GM20431 (cell line): ENCODE results near the gene ZNF490.
"Not testable (repeated sequence)": the region's sequence is repeated elsewhere in the genome, so short reads cannot be mapped to it uniquely, and the experiment has no call there.

ENCODE experiments used
- in situ Hi-C: fragments of 300-500 bp; cut with MseI, MboI; formaldehyde crosslinking; loops from one replicate; pipeline ENCODE4 v1.15.0; 2020; ENCODE audit warnings: low sequenced_read_pairs; ENCODE audit not compliant: unreplicated experiment

Gene ZNF490

DNA sequence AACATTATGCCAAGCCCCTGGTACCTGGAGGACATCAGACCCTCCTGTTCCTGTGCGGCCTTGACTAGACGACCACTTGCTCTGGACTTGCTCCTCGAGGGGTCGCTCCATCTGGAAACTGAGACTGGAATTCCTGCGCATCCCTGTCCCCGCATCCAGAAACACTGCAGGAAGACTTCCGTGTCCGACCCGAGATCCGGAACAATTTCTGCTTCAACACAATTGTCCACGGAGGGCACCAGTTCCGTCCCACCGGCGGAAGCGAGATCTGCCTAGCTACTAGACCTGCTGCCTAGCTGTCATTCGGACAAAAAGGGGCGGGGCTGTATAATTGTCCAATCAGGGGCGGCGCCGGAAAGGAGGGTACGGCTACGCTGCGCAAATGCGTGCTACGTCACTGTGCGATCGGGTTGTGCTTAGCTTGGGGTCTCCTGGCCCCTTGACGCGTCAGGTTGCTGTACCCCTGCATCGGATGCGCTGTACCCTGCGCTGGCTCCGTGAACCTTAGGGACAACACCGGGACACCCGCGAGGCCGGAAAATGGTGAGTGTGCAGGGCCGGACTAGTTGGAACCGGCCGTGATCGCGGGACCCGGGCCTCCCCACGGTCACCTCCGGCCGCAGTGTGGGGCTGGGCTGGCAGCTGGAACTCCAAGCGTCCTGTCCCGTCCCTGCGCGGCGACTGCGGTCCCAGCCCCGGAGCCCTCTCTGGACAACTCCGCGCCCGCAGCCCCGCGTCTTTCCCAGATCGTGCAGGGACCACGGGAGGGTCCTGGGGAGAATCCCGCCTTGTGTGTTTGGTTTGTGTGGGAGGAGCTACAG lies at the start of gene ZNF490, which contains the start of gene ZNF791:
TSS of gene ZNF490 (minus strand) at position 274 of the 821 bp plus-strand sequence. CDS start at position 141, 133 bp downstream.
TSS of gene ZNF791 (plus strand) at position 381 of the 821 bp plus-strand sequence. CDS start at position 541, 160 bp downstream.
- in situ Hi-C loops, result no loop called here

DNA sequence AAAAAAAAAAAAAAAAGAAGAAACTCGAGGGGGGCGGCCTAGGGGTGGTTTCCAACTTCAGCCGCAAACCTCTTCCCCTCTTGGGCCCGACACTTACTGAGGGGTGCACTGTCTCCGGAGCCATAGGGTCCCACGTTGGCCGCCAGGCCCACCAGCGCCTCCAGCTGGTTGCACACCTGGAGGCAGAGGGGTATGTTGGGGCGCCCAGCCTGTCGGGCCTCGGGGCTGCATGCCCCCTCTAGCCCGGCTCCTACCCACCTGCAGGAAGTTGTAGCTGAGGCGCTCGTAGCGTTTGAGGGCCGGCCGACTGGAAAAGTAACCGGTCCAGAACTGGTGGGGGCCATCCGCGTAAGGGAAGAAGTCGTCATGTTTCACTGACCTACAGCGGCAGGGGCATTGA lies 47.4 kb upstream of the ZNF490 start:
- in situ Hi-C loops, result no loop called here

DNA sequence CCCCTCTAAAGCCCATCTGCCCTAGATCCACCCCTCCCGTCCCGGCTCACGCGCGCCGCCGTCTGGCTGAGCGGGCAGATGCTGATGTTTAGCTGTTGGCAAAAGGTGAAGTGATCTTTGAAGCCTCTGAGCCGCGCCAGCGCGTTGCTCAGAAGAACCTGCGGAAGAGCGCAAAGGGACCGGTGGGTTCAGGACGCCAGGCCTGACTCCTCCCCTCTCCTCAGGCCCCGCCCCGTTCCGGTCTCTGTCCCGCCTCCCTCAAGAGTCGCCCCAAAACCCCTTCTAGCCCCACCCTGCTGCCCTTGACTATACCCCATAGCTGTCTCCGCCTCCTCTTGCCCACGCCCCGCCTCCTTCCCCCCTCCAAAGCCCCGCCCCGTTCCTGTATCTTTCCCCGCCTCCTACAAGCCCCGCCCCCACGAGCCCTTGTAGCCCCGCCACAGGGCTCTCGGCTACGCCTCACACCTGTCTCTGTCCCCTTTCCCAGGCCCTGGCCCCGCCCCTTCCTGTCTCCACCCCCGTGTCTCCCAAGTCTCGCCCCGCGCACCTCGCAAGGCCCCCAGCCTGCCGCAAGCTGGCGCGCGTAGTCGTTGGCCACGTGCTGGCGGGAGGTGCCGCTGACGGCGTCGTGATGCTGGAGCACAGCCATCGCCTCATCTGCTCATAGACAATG lies 46.4 kb upstream of the ZNF490 start:
- in situ Hi-C loops, result no loop called here

DNA sequence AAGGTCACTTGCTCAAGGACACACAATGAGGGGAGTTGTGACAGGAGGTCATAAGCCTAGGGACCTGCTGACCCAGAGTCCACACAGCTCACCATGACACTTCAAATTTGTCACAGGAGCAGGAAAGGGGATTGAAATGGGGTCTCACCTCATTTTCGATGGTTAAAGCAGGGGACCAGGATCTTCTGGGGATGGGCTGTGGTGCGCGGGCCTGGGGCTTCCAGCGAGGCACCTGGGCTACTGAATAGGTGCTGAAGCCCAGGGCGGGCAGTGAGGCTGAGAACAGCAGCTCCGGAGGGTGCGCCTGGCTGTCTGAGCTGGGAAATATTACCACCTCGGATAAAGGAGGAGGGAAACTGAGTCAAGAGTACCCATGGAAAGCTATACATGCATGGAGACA lies 44.9 kb upstream of the ZNF490 start:
- in situ Hi-C loops, result no loop called here

DNA sequence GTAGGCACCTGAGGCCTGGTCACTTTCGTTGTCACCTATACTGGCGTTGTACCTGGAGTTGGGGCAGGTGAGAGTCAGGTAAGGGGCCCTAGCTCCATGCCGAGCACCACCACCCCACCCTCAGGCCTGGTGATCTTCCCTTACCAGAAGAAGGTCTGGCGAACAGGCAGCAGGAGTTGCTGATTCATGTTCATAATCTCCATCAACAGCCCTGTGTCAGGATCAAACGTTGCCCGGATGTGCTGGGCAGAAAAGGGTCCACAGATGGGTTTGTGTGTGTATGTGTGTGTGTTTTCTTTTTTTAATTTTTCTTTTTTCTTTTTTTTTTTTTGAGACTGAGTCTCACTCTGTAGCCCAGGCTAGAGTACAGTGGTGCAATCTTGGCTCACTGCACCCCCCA lies 41.6 kb upstream of the ZNF490 start:
- in situ Hi-C loops, result no loop called here

DNA sequence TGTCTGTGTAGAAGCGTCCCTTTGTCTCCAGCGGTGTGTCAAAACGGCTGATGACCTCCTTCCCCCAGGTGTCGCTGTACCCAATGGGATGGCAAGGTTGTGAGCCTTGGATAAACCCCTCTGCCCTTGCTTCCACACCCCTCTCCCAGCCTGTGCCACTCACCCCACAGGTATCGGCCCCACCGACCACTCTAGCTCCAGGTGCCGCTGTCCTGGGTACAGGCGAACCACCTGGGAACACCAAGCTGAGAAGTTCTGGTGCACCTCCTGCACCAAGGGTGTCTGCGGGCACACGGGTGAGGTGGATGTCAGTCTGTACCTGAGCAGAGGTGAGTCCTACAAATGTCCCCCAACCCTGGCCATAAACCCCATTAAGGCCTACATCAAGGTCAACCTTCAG lies 39.3 kb upstream of the ZNF490 start:
- in situ Hi-C loops, result no loop called here

DNA sequence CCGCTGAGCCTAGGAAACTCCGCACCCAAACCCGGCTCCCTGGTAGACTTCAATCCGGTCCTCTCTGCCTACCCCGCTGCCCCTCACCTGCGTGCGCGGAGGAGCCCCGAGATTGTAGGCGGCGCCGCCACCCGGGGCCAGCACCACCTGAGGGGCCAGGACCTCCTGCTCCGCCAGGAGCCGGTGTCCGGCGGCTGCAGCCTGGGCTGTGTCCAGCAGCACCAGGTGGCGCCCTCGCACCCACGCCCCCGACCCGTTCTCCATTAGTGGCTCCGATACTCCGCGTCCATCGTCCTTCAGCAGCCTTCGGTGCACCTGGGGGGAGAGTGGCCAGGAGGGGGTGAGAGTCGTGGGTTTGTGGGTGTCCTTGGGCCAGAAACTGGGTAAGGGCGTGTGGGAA lies 37.5 kb upstream of the ZNF490 start:
- in situ Hi-C loops, result no loop called here

DNA sequence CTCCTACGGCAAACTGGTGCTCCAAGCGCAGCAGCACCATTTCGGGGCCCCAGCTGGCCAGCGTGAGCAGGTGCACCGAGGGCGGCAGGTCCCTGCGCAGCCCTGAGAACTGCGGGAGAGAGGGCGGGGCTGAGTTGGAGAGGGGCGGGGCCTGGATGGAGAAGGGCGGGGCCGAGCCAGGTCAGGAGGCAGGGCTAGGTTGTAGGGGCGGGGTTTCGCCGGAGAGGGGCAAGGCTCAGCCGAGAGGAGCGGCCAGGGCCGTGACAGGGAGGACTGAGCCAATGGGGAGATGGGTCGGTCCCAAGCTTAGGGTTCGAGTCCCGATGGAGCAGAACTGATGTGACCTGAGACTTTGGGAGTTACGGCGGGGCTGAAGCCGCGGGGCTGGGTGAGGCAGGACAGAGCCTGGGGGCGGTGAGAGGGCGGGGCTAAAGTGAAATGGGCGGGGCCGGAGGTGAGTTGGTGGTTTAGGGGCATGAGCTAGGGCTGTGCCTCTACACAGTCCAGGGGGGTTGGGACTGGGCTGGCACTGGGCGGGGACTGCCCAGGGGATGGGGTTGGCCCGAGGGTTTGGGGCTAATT lies 37.0 kb upstream of the ZNF490 start:
- in situ Hi-C loops, result no loop called here

DNA sequence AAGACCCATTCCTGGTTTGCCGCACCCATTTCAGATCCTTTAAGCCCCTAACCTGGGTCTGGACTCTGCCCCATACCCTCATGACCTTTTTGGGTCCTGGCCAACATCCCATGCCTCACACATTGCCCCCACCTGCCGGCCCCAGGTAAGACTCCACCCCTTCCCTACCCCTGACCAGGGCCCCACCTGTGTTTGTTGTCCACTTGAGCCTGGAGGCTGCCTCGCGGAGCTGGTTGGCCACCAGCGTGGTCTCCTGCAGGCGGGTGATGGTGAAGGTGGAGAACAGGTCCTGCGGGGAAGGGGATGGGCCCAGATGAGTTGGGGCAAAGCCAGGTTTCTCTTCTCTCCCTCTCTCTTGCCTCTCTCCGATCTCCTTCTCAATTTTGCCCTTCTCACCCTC lies 36.4 kb upstream of the ZNF490 start:
- in situ Hi-C loops, result no loop called here

DNA sequence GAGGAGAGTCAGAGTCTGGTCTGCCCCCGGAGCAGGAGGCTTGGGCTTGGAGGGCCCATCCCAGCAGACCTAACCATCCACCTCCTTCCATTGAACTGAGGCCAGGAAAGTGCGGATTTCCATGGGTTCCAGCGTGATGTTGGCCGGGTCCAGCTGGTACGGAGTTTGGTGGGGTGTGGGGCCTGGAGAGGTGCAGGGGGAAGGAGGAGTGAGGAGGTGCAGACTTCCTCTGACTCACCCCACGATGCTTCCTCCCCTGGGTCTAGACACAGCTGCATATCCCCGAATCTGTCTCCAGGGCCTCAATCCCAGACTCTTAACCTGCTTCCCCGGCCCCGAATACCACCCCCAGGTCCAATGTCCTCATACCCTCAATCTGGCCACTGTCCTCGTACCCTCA lies 35.9 kb upstream of the ZNF490 start:
- in situ Hi-C loops, result no loop called here

DNA sequence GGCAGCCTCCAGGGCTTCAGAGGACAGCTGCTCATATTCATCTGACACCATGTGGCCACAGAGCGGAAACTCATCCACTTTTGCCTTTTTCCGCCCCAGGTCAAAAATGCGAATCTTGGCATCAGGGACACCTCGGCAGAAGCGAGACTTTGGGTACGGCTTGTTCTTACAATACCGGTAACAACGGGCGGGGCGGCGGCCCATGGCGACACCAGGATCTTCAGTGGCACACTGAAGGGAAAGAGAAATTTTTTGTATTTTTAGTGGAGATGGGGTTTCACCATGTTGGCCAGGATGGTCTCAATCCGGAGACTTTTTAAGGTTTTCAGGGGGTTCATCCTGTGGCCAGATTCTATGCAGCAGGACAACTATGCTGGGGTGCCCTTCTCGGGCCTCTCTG lies 33.1 kb upstream of the ZNF490 start:
- in situ Hi-C loops, result not testable (repeated sequence)

DNA sequence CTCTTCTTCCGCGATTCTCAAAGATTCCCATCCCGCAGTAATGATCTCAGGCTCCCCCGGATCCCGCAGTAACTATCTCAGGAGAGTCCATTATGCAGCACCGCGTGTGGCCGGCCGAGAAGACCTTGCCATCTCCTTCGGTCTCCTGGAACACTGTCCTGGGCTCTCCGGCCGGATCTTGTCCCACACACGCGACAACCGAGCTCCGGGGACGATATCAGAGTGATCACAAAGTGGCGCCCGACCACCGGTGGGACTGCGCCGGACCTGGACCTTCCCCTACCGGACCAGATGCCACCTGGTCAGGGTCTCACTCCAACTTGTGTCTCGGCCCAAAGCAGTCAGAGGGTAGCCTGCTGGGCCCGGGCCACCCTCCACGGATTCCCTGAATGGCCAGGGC lies 31.9 kb upstream of the ZNF490 start:
- in situ Hi-C loops, result no loop called here

DNA sequence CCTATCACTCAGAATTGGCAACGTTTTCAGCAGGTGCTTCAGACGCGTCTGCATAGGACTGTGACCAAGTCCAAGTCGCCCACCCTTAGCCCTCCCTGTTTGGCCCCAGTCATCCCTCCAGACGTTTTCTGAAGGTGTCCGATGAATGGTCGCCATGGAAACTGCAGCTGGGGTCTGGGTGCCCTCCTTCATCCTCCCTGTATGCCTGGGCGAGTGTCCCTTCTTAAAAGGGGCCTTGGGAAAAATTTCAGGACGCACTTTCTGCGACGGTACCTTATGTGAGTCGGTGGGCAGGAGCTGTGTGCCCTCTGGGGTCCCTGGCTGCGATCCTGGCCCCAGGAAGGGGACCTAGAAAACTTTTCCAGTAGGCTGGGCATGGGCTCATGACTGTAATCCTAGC lies 30.8 kb upstream of the ZNF490 start:
- in situ Hi-C loops, result no loop called here

DNA sequence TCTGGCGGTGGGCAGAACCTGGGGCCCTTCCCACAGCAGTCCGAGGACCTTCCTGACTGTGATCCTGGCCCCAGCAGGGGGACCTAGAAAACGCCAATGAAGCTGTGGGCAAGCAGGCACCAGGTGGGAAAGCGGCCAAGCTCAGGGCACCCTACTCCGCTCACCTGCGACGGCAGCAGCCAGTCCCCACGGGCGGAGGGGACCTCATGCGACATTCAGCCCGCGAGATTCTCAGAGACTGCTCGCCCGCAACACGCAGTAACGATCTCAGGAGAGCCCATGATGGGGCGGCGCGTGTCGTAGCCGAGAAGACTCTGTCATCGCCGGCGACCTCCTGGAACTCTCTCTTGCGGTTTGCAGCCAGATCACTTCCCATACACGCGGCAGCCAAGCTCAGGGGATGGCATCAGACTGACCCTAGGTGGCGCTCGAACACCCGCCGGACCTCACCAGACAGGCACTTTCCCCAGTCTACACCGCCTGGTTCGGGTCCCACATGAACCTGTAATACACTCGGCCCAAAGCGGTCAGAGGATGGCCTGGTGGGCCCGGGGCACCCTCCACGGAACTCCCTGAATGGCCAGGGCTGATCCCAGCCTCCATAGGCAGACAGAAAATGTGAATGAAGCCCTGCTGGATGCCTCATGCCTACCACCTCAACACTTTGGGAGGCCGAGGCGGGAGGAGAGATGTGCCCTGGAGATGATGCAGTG lies 29.4 kb upstream of the ZNF490 start:
- in situ Hi-C loops, result no loop called here

DNA sequence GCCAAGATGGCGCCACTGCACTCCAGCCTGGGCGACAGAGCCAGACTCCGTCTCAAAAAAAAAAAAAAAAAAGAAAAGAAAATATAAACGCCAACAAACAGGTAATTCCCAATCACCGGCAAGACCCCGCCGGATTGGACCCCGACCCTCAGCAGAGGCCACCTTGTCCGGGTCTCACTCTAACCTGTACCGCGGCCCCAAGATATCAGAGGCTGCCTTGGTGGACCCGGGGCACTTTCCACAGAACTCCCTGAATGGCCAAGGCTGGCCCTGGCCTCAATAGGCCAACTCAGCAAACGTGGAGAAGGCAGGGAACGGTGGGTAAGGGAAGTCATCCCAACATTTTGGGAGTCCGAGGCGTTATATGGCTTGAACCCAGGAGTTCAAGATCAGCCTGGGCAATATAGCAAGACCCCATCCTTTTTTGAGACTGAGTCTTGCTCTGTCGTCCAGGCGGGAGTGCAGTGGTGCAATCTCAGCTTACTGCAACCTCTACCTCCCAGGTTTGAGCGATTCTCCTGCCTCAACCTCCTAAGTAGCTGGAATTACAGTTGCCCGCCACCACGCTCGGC lies 28.1 kb upstream of the ZNF490 start:
- in situ Hi-C loops, result no loop called here

DNA sequence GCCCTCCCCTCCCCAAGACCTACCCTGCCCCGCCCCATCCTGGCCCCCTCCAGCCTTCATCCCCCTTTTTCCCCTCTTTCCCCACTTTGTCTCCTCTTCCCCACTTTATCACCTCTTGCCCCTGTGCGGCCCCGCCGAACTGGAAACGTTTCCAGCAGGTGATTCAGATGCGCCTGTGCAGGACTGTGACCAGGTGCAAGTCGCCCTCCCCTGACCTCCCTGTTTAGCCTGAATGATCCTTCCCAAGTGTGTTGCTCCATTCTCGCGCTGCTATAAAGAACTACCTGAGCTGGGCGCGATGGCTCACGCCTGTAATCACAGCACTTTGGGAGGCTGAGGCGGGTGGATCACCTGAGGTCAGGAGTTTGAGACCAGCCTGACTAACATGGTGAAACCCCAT lies 26.0 kb upstream of the ZNF490 start:
- in situ Hi-C loops, result no loop called here

DNA sequence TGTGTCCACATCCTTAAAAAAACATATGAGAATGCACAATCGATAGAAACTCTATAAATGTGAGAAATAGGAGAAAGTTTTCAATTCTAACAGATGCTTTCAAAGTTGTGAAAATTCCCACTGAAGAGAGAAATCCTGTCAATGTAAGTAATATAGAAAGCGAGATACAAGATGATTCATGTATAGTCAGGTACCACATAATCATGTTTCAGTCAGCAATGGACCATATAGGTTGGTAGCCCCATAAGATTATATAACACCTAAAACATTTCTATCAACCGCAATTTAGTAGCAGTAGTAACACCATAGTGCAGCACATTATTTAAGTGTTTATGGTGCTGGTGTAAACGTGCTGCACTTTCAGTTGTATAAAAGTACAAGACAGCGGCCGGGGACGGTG lies 18.6 kb upstream of the ZNF490 start:
- in situ Hi-C loops, result no loop called here

DNA sequence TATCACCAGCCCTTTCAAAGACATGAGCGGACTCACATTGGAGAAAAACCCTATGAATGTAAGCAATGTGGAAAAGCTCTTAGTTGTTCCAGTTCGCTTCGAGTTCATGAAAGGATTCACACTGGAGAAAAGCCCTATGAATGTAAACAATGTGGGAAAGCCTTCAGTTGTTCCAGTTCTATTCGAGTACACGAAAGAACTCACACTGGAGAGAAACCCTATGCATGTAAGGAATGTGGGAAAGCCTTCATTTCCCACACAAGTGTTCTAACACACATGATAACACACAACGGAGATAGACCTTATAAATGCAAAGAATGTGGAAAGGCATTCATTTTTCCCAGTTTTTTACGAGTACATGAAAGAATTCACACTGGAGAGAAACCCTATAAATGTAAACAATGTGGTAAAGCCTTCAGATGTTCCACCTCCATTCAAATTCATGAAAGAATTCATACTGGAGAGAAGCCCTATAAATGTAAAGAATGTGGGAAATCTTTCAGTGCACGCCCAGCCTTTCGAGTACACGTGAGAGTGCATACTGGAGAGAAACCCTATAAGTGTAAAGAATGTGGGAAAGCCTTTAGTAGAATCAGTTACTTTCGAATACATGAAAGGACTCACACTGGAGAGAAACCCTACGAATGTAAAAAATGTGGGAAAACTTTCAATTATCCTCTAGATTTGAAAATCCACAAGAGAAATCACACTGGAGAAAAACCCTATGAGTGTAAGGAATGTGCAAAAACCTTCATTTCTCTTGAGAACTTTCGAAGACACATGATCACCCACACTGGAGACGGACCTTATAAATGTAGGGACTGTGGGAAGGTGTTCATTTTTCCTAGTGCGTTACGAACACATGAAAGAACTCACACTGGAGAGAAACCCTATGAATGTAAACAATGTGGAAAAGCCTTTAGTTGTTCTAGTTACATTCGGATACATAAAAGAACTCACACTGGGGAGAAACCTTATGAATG lies 17.7 kb upstream of the ZNF490 start:
- in situ Hi-C loops, result no loop called here

DNA sequence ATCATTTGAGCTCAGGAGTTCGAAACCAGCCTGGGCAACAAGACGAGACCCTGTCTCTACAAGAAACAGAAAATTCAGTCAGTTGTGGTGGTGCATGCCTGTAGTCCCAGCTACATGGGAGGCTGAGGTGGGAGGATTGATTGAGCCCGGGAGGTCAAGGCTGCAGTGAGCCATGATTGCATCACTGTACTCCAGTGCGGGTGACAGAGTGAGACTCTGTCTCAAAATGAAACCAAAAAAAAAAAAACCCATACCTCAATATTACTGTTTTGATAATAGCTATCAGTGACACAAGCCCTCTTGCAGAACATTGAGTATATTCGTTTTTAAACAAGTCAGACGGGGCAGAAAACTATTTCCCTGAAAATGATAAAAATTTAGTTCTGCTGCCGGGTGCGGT lies 16.3 kb upstream of the ZNF490 start:
- in situ Hi-C loops, result no loop called here
